SK-N-MC (cell line): ENCODE measurements around the gene RBL1.

ENCODE experiments used
- EZH2 ChIP-seq: fragments of 200-600 bp; sonication (generic); IDR thresholded peaks from one replicate; pipeline ENCODE4 v1.6.1; 2017; ENCODE audit warnings: antibody characterized with exemption
- FOXP2 ChIP-seq: optimal IDR thresholded peaks from 2 replicates; pipeline ENCODE3; 2011; ENCODE audit warnings: mild to moderate bottlenecking, moderate library complexity; ENCODE audit not compliant: insufficient read depth; ENCODE audit errors: extremely low read length, control extremely low read depth
- POLR2AphosphoS5 ChIP-seq: IDR thresholded peaks from 2 replicates; pipeline ENCODE4 v1.6.1; 2012; ENCODE audit warnings: mild to moderate bottlenecking, low read depth, low read length, borderline replicate concordance

DNA sequence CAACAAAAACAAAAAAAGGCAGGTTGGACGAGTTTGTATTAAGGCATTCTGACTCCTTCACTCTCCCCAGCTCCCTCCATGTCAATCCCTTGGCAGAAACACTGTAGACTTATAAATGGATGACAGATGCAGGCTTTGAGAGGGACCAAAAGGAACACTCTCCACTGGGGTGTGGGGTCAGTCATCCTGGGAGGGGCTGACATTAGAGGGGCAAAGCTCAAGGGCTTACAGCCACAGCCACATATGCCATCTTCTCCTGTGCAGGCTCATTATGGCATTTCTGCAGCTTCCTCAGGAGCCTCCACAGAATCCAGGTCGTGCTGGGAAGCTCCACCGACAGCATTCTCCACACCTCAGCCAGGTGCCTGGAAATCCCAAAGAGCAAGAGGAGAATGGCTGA is 33.0 kb upstream of the RBL1 start:
- TF ChIP-seq POLR2AphosphoS5, result no peak
- TF ChIP-seq EZH2, result no peak
- no peak for TF ChIP-seq FOXP2
